ENCODE measurements around the gene PIAS4.
"Not testable (repeated sequence)": the region's sequence is repeated elsewhere in the genome, so short reads cannot be mapped to it uniquely, and the experiment has no call there.

The PIAS4 gene

GRCh38 chr19:3964256-3965194 is 43.0 kb upstream of the PIAS4 start:
- TF ChIP-seq CTCF (IDR thresholded peaks at IDR 0.05; ENCODE audit: insufficient read depth, low read length, missing control alignments), result no peak
- POLR2A ChIA-PET, result no interaction called here
- CTCF ChIA-PET, result interaction anchor here (1.6 kb wide), 1 partner anchor 21 kb away, joined by 6 read pairs; no protein-coding TSS in a partner anchor
- no peak overlapping the region for H3K4me3 ChIP-seq (ENCODE audit: low read depth, low read length)
- no peak for DNase-seq (ENCODE audit: low read depth, low spot score)

- TF ChIP-seq CTCF (IDR thresholded peaks at IDR 0.05; ENCODE audit: insufficient read depth, low read length, missing control alignments), result no peak
- POLR2A ChIA-PET, result interaction anchor here (3.3 to 6.1 kb wide), 2 partner anchors 9 to 16 kb away, joined by 17 to 266 read pairs; partner anchors contain the start of gene EEF2
- DNase-seq (ENCODE audit: low read depth, low spot score), result no peak
- CTCF ChIA-PET, result interaction anchor here (1.1 kb wide), 1 partner anchor 19 kb away, joined by 3 read pairs; the partner anchor contains the start of gene EEF2
- H3K4me3 ChIP-seq (ENCODE audit: low read depth, low read length), result no peak overlapping the region
Observed at GRCh38 chr19:3966051-3967017, 41.2 kb upstream of the PIAS4 start.

GRCh38 chr19:3967983-3968382 is 39.6 kb upstream of the PIAS4 start:
- peak overlapping the region; percentile 6 for H3K4me3 ChIP-seq (ENCODE audit: low read depth, low read length)
- ChIA-PET POLR2A (interaction anchor here (1.7 to 6.1 kb wide), 6 partner anchors 11 to 206 kb away, joined by 5 to 266 read pairs (median 10); partner anchors contain the start of genes APBA3, EEF2 and MRPL54), CTCF (interaction anchor here (3.0 to 5.5 kb wide), 2 partner anchors 16 to 20 kb away, joined by 29 to 37 read pairs; partner anchors contain the start of gene EEF2)
- not testable (repeated sequence) for DNase-seq (ENCODE audit: low read depth, low spot score)

GRCh38 chr19:3968556-3969434 is 38.7 kb upstream of the PIAS4 start:
- ChIA-PET POLR2A (interaction anchor here (1.0 to 6.1 kb wide), 10 partner anchors 9 to 207 kb away, joined by 3 to 266 read pairs (median 6); partner anchors contain the start of genes APBA3, EEF2 and MRPL54), CTCF (interaction anchor here (1.1 to 5.5 kb wide), 5 partner anchors 11 to 281 kb away, joined by 3 to 37 read pairs (median 10); partner anchors contain the start of gene EEF2)
- TF ChIP-seq CTCF (IDR thresholded peaks at IDR 0.05; ENCODE audit: insufficient read depth, low read length, missing control alignments), result no peak
- peak; percentile 98 for DNase-seq (ENCODE audit: low read depth, low spot score)
- peak overlapping the region; percentile 97 for H3K4me3 ChIP-seq (ENCODE audit: low read depth, low read length)

- ChIA-PET POLR2A (interaction anchor here (0.5 to 6.1 kb wide), 11 partner anchors 10 to 241 kb away, joined by 3 to 266 read pairs (median 5); partner anchors contain the start of genes APBA3, EEF2 and MRPL54), CTCF (interaction anchor here (1.1 to 5.5 kb wide), 5 partner anchors 11 to 282 kb away, joined by 3 to 37 read pairs (median 10); partner anchors contain the start of gene EEF2)
- peak overlapping the region; percentile 97 for H3K4me3 ChIP-seq (ENCODE audit: low read depth, low read length)
- peak; percentile 27 for TF ChIP-seq CTCF (IDR thresholded peaks at IDR 0.05; ENCODE audit: insufficient read depth, low read length, missing control alignments)
- peak; percentile 52 for DNase-seq (ENCODE audit: low read depth, low spot score)
Observed at GRCh38 chr19:3969435-3970312, 37.9 kb upstream of the PIAS4 start.
